ENCODE results near the gene NTM. TPM values are rescaled to one million over a fixed set of nuclear protein-coding genes. Genes with fewer than 3 reads are reported as not detected.

NTM gene
- total RNA-seq, 1 donor from 2014 or later, result not detected

DNA sequence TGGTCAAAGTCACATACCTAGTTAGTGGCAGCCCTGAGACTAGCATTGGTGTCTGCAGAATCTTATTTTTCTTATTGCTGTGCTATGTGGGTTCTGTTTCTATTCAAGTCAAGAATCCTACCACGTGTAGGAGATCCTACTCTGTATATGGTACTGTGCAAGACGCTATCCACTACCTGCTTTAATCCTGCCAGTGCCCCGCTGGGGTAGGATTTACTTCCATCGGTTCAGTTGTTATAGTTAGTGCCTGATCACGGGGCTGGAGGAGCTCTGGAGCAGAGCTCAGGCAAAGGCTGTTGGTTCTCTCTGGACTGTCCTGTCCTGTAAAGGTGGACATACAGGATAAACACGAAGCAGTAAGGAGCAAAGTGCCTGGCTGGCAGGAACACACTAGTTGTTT is 167.9 kb downstream of the NTM start:
- no peaks in the 10 kb centered on the region for H3K27me3 Mint-ChIP-seq
- no peak overlapping the region for H3K4me3 Mint-ChIP-seq
- no peak for ATAC-seq (ENCODE audit: low read depth)
- H3K4me1 Mint-ChIP-seq, result no peaks in the 10 kb centered on the region
- H3K27ac Mint-ChIP-seq, result no peak overlapping the region
- intact Hi-C loops (cut with micrococcal nuclease), result no loop called here
- ChIA-PET POLR2A (no interaction called here), CTCF (no interaction called here)
- TF ChIP-seq, protein P1, sequence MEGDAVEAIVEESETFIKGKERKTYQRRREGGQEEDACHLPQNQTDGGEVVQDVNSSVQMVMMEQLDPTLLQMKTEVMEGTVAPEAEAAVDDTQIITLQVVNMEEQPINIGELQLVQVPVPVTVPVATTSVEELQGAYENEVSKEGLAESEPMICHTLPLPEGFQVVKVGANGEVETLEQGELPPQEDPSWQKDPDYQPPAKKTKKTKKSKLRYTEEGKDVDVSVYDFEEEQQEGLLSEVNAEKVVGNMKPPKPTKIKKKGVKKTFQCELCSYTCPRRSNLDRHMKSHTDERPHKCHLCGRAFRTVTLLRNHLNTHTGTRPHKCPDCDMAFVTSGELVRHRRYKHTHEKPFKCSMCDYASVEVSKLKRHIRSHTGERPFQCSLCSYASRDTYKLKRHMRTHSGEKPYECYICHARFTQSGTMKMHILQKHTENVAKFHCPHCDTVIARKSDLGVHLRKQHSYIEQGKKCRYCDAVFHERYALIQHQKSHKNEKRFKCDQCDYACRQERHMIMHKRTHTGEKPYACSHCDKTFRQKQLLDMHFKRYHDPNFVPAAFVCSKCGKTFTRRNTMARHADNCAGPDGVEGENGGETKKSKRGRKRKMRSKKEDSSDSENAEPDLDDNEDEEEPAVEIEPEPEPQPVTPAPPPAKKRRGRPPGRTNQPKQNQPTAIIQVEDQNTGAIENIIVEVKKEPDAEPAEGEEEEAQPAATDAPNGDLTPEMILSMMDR (IDR thresholded peaks at IDR 0.05), result no peak
- no peak for DNase-seq
- H3K9me3 Mint-ChIP-seq, result peaks cover 2% of the 10 kb centered on the region
- no peaks in the 10 kb centered on the region for H3K36me3 Mint-ChIP-seq (ENCODE audit: low read depth)

DNA sequence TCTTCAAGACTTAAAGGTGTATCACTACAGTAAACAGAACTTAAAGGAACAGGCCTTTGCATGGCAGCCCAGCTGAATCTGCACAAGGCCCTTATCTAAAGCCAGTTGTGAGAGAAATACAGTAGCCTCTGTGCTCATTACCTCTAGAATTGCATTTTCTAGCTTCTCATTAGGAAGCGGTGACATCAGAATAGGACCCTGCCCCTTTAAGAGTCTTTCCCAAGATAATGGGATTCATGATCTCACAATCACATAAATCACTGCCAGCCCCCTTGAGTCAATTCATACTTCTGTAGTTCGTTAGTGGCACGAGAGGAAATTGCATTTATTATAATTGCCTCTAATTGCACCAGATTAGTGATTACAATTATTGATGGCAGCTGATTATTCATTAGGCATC is 170.3 kb downstream of the NTM start:
- Mint-ChIP-seq H3K36me3 (ENCODE audit: low read depth) (no peaks in the 10 kb centered on the region), H3K27me3 (no peaks in the 10 kb centered on the region), H3K4me3 (no peak overlapping the region), H3K4me1 (no peaks in the 10 kb centered on the region), H3K27ac (no peak overlapping the region), H3K9me3 (peaks cover 2% of the 10 kb centered on the region)
- intact Hi-C loops (cut with micrococcal nuclease), result no loop called here
- ChIA-PET POLR2A (no interaction called here), CTCF (no interaction called here)
- TF ChIP-seq, protein P1 (IDR thresholded peaks at IDR 0.05), result no peak
- DNase-seq, result no peak
- no peak for ATAC-seq (ENCODE audit: low read depth)

DNA sequence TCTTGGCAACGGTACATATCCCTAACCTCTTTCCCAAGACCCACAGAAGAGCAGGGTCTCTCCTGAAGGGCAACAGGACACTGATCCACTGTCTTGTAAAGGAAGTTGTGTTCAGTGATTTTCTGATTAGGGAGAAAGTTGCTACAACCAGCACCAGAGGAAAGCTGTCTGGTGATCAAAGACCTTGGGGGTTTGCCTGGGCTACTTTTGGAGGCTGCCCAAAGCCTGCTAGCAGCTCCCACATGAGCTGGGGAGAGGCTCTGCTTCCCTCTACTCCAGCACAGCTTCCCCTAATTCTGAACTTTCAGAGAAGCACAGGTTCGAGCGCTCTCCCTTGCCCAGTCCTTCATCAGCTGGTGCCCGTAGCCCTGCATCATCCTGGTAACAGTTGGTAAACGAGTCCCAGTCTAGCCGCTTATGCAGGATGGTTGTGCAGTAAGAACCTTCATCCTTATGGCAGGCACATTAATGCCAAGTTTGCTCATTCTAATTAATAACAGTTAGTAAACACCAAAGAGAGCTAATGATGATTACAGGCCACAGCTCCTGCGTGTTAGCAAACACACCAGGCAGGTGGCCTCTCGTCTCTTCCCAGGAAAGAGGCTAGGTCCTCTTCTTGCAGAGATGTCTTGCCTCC is 173.1 kb downstream of the NTM start:
- Mint-ChIP-seq H3K4me1 (no peaks in the 10 kb centered on the region), H3K27ac (no peak overlapping the region), H3K9me3 (peaks cover 4% of the 10 kb centered on the region)

DNA sequence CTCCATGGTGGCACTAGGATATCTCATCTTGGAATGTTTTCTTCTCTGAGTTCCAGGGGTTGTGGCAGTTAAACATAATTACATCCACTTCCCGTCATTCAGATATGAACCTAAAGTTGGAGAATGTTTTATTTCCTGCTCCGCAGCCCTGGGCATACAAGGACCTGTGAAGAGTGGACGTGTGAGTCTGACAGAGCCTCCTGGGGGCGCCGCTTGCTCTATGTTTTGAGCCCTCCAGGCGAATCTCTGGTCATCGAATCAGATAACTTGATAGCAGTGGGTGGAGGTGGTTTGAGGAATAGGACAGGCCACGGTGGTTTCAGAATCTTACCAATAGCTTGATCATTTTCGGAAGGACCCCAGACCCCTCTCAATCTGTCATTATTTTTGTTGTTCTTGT is 174.2 kb downstream of the NTM start:
- Mint-ChIP-seq H3K4me1 (no peaks in the 10 kb centered on the region), H3K27ac (no peak overlapping the region), H3K4me3 (no peak overlapping the region), H3K9me3 (peaks cover 4% of the 10 kb centered on the region), H3K27me3 (no peaks in the 10 kb centered on the region), H3K36me3 (ENCODE audit: low read depth) (no peaks in the 10 kb centered on the region)
- ChIA-PET CTCF (no interaction called here), POLR2A (no interaction called here)
- intact Hi-C loops (cut with micrococcal nuclease), result no loop called here
- TF ChIP-seq, protein P1 (IDR thresholded peaks at IDR 0.05), result no peak
- no peak for ATAC-seq (ENCODE audit: low read depth)
- no peak for DNase-seq

More for the DNA sequence above, 173.1 kb downstream of the NTM start:
- intact Hi-C loops (cut with micrococcal nuclease), result no loop called here
- ATAC-seq (ENCODE audit: low read depth) (no peak), DNase-seq (no peak)
- ChIA-PET POLR2A (no interaction called here), CTCF (no interaction called here)
- Mint-ChIP-seq H3K36me3 (ENCODE audit: low read depth) (no peaks in the 10 kb centered on the region), H3K4me3 (no peak overlapping the region), H3K27me3 (no peaks in the 10 kb centered on the region)
- TF ChIP-seq, protein P1 (IDR thresholded peaks at IDR 0.05), result no peak

DNA sequence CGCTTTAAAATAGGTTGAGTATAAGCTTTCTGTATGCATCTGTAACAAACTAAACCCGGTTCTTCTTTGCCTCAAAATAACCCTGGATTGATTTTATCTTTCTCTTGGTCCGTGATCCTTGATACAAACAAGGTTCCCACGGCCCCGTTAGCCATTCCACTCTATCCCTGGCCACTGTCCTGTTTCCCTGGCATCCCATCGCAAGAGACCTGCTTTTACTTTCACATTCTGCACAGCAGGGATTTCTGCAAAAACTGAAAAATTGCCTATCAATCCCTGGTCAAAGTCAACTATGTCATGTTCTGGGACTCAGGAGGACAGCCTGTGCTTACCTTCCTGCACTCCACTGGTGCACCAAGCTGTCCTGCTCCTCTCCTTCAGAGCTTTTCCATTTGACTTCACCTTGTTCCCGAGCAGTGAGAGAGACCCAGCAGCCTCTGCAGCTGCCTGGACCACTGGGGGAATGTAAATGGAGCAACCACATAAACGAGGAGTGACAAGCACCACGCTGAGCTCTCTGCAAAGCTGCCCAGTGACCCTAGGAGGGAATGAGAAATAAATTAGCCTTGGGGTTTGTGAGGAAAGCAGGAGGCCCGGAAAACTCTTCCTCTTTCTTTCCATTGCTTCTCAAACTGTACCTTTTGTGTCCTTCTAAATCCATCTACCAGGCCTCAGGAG is 175.9 kb downstream of the NTM start:
- intact Hi-C loops (cut with micrococcal nuclease), result no loop called here
- ATAC-seq (ENCODE audit: low read depth), result no peak
- no peak overlapping the region for H3K4me3 Mint-ChIP-seq
- no peaks in the 10 kb centered on the region for H3K36me3 Mint-ChIP-seq (ENCODE audit: low read depth)
- TF ChIP-seq, protein P1 (IDR thresholded peaks at IDR 0.05), result no peak
- ChIA-PET CTCF (no interaction called here), POLR2A (no interaction called here)
- no peaks in the 10 kb centered on the region for H3K4me1 Mint-ChIP-seq
- H3K9me3 Mint-ChIP-seq, result peaks cover 6% of the 10 kb centered on the region
- no peak for DNase-seq
- no peak overlapping the region for H3K27ac Mint-ChIP-seq
- H3K27me3 Mint-ChIP-seq, result no peaks in the 10 kb centered on the region
